Bronchial epithelial cell (primary cell): ENCODE data around the gene BCAM. TPM values are rescaled to one million over a fixed set of nuclear protein-coding genes. Genes with fewer than 3 reads are reported as not detected.

ENCODE experiments used
- DNase-seq: peaks from one replicate; pipeline ENCODE4 v3.0.0-alpha.2; 2010; ENCODE audit warnings: low read depth
- FAIRE-seq: peaks from 2 replicates; lab custom pipeline; 2011; peaks lifted over from hg19 to GRCh38; lab: Jason Lieb, UNC
- H3K27me3 ChIP-seq: 2 replicates; pipeline ENCODE4 v1.5.1; 2011; ENCODE audit warnings: low read length; ENCODE audit not compliant: control insufficient read depth, insufficient read depth
- H3K36me3 ChIP-seq: 2 replicates; pipeline ENCODE4 v1.5.1; 2011; ENCODE audit warnings: low read length; ENCODE audit not compliant: control insufficient read depth, insufficient read depth
- H3K4me3 ChIP-seq: 2 replicates; pipeline ENCODE4 v1.5.1; 2011; ENCODE audit warnings: mild to moderate bottlenecking, low read depth, low read length, control low read depth
- total RNA-seq: library from RNA; depleted of rRNA; stranded (reverse); fragments of >200 nt; gene quantifications from 2 replicates; pipeline ENCODE4 v1.2.1, GENCODE V29; 2014
- TF ChIP-seq, protein P1 (sequence below): IDR thresholded peaks from 2 replicates; pipeline ENCODE4 v1.5.1; 2011; ENCODE audit warnings: mild to moderate bottlenecking, moderate library complexity, low read length, control low read depth, inconsistent platforms; ENCODE audit not compliant: insufficient read depth, severe bottlenecking

BCAM gene
- total RNA-seq, 1 donor from 2014 or later = 16.6 TPM

DNA sequence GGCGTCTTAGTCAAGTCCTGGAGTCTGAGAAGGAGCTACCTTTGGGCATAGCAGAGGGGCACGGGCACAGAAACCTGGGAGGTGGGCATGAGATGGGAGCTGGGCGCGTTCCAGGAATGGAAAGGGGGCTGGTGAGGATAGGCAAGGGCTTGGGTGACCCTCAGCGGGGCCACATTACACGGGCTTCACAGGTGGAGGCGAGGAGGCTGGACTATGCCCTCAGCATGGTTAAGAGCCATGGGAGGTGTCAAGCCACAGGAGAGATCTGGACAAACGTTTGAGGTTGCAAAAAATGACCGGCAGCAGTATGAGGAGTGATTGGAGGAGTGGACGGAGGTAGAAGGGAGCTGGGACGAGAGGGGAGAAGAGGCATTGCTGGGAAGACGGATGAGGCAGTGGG lies 58.7 kb downstream of the BCAM start:
- no peak for FAIRE-seq
- TF ChIP-seq, protein P1, sequence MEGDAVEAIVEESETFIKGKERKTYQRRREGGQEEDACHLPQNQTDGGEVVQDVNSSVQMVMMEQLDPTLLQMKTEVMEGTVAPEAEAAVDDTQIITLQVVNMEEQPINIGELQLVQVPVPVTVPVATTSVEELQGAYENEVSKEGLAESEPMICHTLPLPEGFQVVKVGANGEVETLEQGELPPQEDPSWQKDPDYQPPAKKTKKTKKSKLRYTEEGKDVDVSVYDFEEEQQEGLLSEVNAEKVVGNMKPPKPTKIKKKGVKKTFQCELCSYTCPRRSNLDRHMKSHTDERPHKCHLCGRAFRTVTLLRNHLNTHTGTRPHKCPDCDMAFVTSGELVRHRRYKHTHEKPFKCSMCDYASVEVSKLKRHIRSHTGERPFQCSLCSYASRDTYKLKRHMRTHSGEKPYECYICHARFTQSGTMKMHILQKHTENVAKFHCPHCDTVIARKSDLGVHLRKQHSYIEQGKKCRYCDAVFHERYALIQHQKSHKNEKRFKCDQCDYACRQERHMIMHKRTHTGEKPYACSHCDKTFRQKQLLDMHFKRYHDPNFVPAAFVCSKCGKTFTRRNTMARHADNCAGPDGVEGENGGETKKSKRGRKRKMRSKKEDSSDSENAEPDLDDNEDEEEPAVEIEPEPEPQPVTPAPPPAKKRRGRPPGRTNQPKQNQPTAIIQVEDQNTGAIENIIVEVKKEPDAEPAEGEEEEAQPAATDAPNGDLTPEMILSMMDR = no peak
- no peak for DNase-seq
- Histone ChIP-seq H3K36me3 (peaks cover 24% of the 10 kb centered on the region), H3K27me3 (no peaks in the 10 kb centered on the region), H3K4me3 (no peak overlapping the region)

DNA sequence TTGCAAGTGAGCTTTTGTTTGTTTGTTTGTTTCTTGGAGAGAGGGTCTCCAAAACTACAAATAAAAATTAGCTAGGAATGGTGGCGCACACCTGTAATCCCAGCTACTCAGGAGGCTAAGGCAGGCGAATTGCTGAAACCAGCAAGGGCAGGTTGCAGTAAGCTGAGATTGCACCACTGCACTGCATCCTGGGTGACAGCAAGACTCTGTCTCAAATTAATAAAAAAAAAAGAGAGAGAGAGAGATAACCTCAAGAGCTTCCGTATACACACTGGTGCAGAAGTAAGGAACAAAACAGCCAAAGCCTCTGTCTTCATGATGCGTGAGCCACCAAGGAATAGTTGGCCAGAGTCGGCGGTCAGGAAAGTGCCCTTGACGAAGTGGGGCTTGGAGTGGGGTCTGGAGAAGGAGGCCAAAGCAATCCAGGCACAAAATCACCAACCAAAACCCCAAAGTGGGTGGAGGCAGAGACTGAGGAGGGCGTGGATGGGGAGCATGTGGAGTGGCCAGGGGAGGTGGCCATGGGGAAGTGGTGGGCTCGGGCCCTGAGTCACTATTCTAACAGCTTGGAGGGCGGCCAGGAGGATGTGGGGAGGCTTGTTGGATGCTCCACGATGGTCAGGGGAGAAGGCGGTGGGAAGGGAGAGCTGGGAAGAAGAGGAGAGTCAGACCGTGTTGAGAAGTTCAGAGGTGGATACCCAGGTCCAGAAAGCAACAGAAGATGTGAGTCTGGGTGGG lies 61.0 kb downstream of the BCAM start:
- Histone ChIP-seq H3K27me3 (no peaks in the 10 kb centered on the region), H3K4me3 (no peak overlapping the region), H3K36me3 (peaks cover 37% of the 10 kb centered on the region)
- TF ChIP-seq, protein P1 = no peak
- DNase-seq (no peak), FAIRE-seq (no peak)

Other genes with a start within 250 kb of the BCAM start
- gene IGSF23, start 195.5 kb upstream of the BCAM start, total RNA-seq = not detected in 2 replicates
- 84.6 and 102 TPM in 2 replicates for gene PVR, start 165.2 kb upstream of the BCAM start, total RNA-seq
- 0.53 and 2.7 TPM in 2 replicates for gene CEACAM19, start 137.6 kb upstream of the BCAM start, total RNA-seq
- gene CEACAM16, start 110.0 kb upstream of the BCAM start, total RNA-seq = not detected in 2 replicates
- 2.1 and 4.7 TPM in 2 replicates for gene BCL3, start 60.4 kb upstream of the BCAM start, total RNA-seq
- 65.0 and 73.7 TPM in 2 replicates for gene CBLC, start 31.2 kb upstream of the BCAM start, total RNA-seq
- gene NECTIN2, start 37.2 kb downstream of the BCAM start, total RNA-seq = 30.3 and 66.6 TPM in 2 replicates
- 47.6 and 82.9 TPM in 2 replicates for gene TOMM40, start 82.2 kb downstream of the BCAM start, total RNA-seq
- 14.0 and 19.2 TPM in 2 replicates for gene APOE, start 96.7 kb downstream of the BCAM start, total RNA-seq
- 0.26 and 0.79 TPM in 2 replicates for gene APOC1, start 105.5 kb downstream of the BCAM start, total RNA-seq
- gene APOC4, start 133.1 kb downstream of the BCAM start, total RNA-seq = not detected in 2 replicates
- gene APOC2, start 136.9 kb downstream of the BCAM start, total RNA-seq = not detected in 2 replicates
- gene CLPTM1, start 146.3 kb downstream of the BCAM start, total RNA-seq = 17.9 and 24.2 TPM in 2 replicates
- gene RELB, start 192.4 kb downstream of the BCAM start, total RNA-seq = 2.1 and 3.7 TPM in 2 replicates
- 12.5 and 19.2 TPM in 2 replicates for gene CLASRP, start 229.9 kb downstream of the BCAM start, total RNA-seq